Measurements from ENCODE around the gene DSN1.

Gene DSN1

DNA sequence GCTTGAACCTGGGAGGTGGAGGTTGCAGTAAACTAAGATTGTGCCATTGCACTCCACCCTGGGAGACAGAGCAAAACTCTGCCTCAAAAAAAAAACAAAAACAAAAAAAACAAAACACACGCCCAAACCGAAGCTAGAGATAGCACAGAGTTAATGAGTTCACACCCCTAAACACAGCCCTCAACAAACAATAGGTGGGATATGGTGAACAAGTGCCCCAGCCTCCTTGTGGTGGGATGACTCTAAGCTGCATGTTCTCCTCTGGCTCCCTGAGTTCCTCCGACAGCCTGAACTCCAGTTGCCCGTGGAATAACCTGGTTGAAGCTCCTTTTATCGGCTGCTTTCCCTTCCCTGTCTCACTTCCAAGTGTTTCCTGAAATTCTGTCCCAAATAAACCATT, 22.1 kb upstream of the DSN1 start:
- DNase-seq (ENCODE audit: low spot score) = no peak

DNA sequence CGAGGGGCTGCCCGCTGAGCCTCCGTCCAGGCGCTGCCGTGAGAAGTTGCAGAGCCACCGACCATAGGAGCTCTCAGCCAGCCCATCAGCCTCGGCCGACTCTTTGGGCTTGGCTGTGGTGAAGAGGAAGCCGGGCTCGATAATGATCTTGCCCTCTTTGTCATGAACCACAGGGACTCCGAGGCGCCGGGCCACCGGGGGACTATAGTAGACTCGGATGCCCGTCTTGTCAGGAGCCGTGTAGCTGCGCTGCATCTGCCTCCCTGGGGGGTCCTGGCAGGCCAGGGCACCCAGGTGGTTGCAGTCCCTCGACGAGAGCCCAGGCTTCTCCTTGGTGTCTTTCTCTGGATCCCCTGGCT, 20.5 kb upstream of the DSN1 start:
- no peak for DNase-seq (ENCODE audit: low spot score)

DNA sequence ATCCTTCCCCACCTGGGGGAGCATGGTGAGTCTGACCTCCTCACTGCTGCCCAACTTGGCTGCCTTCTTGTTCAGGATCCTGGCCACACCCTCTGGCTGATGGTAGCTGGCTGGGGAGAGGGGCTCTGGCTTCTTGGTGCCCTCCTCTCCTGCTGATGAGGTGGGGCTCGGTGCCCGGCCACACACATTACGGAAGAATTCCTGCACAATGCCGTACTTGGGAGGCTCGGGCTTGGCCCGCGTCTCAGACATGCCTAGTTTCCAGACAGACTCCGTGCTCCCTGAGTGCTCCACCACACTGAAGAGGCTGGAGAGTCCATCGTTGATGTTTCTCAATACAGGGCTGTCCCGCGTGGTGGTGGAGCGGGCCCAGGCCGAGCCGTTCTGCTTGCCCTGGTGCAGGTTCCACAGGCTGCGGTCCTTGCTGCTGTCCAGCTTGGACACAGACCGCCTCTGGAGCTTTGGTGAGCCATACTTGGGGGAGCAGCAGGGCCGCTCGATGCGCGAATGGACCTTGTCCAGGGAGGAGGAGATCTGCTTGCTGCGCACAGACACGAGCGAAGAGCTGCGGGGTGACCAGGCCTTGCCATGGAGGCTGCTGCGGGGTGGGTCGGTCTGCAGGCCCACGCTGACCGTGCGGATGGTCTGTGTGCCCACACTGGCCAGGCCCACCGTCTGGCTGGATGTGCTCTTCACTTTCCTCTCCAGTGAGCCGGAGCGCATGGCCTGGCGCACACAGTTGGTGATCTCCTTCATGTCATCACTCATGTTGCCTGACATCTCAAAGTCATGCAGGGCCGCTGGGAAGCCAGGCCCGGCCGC, 19.9 kb upstream of the DSN1 start:
- DNase-seq (ENCODE audit: low spot score) = no peak

DNA sequence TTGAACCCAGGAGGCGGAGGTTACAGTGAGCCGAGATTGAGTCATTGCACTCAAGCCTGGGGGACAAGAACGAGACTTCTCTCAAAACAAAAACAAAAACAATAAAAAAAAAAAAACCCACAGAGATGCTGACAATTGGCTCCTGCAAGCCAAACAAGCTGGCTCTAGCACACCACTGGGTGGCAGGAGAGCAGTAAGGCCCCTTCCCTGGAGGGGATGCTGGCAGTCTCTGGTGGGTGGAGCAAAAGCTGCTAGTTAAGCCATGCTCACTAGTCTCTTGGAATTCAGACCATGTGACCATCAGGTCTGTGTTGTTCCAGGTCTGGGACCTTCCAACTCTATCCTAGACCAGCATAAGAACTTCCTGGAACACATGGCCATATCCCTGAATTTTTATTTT, 18.9 kb upstream of the DSN1 start:
- peak; percentile 75 for DNase-seq (ENCODE audit: low spot score)

DNA sequence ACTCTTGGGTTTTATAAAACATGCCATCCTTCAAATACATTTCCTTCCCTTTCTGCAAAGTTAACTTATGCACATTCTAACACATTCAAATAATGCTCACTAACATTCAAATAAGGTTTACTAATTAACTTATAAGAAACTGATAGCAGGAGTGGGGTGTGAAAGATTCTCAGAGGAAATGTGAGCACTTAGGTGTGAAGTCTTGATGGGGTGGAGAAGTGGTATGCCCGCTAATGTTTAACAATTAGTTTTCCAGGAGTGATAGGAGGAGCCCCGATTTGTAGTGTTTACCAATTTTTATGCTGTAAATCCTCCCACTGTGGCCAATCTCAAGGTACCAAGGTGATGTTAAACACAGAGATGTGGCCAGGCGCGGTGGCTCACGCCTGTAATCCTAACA, 18.3 kb upstream of the DSN1 start:
- no peak for DNase-seq (ENCODE audit: low spot score)

DNA sequence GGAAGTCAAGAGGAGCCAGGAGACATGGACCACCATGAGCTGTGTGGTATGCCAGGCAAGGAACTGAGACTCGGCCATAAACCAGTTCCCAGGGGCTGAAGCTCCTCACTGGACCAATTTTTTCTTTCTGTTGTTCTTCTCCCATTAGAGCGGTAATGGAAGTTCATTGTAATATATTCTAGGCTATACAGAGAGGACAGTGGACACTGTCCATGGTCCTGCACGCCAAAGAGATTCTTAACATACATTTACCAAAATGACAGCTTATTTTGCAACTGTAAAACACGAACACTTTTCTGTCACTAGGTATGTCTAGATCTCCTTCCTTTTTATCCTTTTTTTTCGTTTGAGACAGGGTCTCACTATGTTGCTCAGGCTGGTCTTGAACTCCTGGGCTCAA, 13.1 kb upstream of the DSN1 start:
- DNase-seq (ENCODE audit: low spot score) = no peak

DNA sequence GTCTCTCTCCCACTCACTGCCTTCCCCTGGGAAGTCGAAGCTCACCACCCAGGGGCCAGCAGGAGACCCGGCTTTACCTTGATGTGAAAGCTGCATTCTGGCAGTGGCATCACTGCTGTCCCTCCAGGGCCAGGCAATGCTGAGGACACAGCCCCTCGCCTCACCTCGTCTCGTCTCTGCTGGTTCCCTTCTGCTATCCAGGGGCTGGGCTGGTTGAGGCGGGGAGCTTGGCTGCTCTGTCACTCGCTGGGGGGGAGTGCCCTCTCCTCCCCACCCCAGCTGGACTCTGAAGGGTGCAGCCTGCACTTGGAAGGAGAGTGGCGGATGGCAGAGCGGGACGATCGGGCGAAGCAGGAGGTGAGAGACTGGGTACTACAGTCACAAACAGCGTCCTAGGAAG, 12.7 kb upstream of the DSN1 start:
- no peak for DNase-seq (ENCODE audit: low spot score)

DNA sequence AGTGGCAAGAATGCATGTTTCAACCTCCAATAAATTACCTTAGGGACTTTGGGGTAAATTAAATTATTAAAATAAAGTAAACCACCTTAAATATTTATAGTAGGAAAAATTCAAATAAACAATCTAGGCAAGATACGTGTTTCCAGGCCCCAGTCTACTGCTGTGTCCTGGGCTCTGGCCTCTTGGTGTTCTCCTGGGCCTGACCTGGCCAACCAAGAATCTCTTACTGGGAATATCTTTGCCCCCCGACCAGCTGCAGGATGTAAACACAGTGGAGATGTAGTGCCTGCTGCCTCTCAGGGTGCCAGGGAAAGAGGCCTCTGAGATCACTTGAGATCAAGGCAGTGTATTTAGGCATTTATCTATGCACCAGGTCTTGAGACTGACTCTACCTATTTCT, 11.7 kb upstream of the DSN1 start:
- no peak for DNase-seq (ENCODE audit: low spot score)

DNA sequence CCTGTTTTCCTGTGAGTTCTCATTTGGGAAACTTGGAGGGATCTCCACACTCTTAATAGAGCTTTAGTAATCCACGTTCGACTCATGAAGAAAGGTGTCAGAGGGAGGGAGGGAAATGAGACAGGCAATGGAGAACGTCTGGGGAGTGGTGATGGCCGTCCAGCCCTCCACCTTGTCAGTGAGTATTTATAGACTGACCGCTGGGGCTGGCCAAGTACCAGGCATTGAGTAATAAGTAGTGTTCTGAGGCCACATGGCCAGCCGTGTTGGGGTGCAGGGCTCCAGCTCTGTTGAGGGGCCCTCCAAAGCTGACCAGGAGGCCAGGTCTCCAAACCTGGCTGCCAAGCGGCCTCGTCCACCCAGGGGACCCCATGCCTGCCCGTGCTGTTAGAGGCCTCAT, 11.3 kb upstream of the DSN1 start:
- no peak for DNase-seq (ENCODE audit: low spot score)

DNA sequence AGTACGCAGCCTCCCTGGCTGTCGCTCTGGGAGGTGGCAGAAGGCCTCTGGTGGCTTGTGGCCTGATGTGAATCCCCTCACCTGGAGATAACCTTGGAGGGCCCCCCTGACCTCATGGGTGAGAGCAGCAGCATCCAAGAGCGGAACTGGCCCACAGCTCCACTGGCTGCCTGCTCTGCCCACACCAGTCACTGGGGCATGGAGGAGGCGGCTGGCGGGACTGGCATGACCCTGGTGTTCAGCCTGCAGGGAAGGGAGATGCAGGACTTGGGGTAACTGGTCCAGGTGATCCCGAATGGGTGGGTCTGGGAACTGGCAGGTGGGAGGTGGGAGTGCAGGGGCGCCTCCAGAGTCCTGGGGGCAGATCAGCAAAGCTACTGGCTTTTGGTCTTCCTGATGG, 10.6 kb upstream of the DSN1 start:
- DNase-seq (ENCODE audit: low spot score) = no peak

DNA sequence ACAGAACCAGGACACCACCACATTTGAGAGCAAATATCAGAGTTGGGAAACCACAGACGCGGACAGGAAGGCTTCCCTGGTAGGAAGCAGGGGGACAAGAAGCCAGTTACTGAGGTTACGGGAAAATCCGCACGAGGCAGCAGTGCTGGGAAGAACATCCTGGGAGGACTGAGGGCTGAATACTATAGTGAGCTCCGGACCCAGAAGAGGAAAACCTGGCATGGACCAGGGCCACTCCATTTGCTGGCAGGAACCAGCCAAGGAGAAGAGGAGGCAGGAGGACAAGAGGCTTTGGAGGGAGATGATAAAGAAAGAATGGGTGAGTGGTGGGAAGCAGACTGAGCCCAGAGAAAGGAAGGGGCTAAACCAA, 6.1 kb upstream of the DSN1 start:
- no peak for DNase-seq (ENCODE audit: low spot score)

DNA sequence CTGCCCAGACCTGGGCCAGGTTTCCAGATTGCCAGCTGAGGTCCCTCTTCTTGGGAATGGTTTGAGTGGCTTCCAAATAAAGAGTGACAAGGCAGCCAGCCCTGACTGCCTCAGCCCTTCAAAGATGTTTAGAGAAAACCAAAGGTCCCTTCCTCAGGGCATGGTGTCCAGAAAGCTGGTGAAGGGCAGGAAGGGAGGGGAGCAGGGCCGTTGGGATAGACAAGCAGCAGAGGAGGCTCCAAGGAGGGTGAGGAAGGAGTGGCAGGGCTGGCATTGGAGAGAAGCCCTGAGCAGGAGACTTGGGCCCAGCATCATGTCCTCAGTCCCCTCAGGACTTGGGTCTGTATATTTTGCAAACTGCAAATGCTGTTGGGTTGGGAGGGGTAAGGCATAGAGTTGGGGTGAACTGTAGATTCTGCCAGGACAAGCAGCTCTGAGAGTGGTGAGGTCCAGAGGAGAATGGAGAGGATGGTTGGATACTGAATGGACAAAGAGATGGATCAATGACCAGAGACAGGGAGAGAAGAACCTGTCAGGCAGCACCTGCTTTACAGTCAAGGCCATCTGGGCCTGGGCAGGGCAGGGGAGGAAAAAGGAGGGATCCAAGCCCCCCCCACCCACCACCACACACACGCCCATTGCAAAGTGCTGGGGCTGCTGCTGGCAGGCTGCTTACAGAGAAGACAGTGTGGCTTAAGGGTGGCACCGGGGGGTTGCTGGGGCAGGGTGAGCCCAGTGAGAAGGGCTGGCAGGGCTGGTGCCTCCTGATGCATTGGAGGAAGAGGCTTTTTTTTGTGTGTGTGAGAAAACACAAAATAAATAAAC, 5.5 kb upstream of the DSN1 start:
- DNase-seq (ENCODE audit: low spot score) = no peak

DNA sequence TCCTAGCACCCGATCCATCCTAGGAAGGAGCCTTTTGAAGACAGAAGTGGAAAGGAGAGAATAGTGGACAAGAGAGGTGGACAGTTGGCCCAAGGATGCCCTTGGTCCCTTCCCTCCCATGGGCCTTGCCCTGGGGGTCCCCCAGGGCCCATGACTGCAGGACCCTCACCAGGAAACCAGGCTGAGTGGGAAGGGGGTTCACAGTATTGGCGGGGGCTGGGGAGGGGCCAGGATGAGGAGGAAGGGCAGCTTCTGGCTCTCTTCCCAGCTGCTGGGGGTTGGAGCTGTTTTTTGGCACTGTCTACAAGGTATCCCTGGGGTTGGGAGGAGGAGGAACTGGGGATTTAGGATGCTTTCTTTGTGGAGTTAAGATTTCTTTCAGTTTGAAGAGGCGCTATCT, 4.0 kb upstream of the DSN1 start:
- no peak for DNase-seq (ENCODE audit: low spot score)

DNA sequence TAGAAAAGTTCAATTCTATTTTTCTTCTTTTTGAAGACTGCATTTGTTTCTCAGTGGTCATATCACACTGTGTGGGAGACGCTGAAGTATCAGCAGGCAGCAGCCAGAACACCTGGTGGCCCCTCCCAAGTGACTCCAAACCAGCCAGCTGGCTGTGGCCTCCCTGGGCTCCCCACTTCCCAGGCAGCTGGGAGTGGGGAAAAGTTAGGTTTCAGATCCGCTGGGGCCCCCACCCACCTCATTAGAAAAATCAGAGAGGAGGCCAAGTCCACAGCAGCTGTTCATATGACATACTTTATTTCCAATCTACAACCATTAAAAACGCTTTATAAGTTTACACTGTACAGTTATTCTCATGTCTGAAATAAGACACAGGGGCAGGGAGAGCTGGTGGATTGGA, 3.6 kb upstream of the DSN1 start:
- no peak for DNase-seq (ENCODE audit: low spot score)

DNA sequence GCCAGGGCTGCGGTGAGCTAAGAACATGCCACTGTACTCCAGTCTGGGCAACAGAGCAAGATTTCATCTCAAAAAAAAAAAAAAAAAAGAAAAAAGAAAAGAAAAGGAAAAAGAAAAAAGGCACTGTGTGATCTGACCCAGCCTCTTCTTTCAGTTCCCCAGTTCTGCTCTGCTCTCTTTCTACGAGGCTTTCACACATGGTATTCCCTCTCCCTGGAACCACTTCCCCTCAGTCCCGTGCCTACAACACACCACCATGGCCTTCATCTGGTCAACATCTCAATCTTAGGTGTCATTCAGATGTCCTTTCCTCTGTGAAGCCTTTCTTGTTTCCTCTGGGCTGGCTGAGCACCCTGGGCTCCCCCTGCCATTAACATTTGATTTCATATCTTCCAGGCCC, 2.3 kb upstream of the DSN1 start:
- DNase-seq (ENCODE audit: low spot score) = no peak

DNA sequence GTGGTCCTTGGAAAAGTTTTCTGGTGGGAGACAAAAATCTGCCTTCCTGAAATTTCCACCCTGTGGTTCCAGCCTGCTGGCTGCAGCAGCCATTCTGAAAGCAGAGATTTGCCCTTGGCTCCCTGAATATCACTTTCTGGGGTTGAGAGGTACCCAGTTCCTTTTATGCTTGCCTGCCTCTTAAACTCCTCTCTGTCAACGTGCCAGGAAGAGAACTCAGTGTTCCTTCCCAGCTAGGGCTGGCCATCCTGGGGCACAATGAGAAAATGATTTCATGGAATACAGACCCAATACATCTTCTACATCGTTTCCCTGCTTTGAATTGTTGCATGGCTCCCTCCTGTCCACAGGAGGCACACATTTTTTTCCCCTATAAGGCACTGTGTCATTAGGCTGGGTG, 1.6 kb upstream of the DSN1 start:
- DNase-seq (ENCODE audit: low spot score) = no peak

DNA sequence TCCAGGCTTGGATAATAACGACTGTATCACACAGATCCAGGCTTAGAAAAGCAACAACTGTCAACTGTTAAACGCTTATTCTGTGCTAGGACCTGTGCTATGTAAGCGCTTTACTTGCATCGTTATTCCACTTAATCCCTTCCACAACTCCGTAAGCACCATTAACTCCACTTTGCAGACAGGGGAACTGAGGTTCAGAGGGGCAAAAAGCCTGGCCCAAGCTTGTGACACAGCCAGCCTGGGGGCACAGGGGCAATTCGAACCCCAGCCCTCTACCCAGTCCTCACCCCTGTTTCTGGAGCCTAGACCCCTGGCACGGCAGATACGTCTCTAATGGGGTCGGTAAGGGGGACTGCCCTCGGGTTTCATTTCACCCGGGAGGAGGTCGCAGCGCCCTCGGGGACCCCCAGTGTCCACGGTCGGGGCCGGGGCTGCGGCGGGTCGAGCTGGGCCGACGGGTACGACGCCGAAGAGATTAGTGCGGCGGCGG, 411 bp downstream of the DSN1 start:
- DNase-seq (ENCODE audit: low spot score) = no peak

DNA sequence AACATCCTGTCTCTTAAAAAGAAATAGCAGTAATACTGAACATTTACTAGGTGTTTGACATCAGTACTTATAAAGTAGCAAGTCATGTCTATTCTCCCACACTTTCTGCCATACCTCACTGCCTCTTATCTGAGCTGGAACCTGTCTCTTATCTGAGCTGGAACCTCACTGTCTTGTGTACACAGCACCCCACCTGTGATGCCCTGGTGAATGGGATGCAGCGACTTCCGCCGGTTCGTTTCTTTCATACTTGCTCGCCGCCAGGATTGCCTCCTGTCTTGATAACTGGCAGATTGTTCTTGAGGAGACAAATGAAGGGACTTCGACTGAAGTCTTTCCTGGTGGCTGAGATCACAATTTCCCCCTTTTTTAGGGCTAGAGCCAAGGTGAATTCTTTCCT, 2.9 kb downstream of the DSN1 start:
- DNase-seq (ENCODE audit: low spot score) = no peak

DNA sequence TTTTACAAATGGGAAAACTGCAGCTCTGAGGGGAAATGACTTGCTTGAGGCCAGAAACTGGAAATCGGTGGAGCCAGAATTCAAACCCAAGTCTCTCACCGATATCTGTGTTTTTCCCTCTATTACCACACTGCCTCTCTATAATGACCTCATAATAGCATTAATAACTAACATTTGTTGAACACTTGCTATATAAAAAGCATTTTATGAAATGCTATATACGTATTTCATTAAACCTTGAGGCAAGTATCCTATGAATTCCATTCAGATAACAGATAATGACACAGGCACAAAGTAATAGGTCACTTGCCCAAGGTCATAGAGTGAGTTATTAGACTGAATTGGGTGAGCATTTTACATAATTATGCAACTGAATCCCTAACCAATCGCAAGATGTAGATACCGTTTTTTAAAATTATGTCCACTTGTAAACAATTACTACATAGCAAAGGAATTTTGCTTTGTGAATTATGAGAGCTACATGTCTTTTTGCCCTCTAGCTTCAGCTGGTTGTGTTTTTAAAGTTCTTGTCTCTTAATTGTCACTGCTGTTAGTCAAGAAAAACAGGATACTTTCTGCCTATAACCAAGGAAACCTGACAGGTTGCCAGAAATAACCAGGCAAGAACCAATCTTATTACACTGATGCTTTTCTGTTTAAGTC, 4.7 kb downstream of the DSN1 start:
- DNase-seq (ENCODE audit: low spot score) = no peak

DNA sequence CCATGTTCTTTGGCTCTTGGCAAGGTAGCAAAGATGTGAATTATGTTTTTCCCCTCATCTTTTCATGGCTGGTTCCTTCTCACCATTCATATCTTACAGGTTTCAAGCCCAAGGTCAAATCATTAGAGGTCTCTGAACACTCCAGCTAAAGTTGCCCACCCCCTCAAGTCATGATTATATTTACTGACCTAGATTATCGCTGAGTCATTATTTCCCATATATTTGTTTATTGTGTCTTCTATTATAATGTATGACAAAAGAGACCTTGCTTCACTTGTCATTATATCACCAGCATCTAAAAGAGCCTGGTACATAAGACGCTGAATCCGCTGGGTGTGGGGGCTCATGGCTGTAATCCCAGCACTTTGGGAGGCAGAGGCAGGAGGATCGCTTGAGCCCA, 12.4 kb downstream of the DSN1 start:
- DNase-seq (ENCODE audit: low spot score) = no peak

DNA sequence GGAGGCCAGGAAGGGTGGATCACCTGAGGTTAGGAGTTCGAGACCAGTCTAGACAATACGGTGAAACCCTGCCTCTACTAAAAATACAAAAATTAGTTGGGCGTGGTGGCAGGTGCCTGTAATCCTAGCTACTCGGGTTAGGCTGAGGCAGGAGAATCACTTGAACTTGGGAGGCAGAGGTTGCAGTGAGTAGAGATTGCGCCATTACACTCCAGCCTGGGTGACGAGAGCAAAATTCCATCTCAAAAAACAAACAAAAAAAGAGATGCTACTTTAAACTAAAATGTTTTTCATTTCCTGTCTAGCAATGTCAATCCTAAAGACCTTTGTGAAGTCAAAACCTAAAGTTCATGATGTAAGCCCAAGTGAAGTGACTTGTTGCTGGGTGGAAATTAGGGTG, 12.9 kb downstream of the DSN1 start:
- DNase-seq (ENCODE audit: low spot score) = no peak

DNA sequence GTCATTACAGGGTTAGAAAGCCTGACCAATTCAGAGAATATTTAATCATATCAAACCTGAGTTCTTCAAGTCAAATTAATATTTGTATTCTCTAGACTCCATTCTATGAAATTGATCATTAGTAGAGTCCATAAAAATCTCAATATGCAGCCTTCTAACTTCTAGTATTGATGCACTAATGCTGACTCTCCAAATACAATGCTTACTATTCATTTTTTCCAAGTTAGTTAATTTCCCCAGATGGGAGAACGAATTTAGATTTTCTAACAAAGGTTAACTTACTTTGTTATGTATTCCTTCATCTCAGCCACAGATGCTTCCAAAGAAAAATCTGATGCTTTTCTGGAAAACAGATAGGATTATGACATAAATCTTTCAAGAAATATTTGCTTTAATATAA, 15.3 kb downstream of the DSN1 start:
- no peak for DNase-seq (ENCODE audit: low spot score)

DNA sequence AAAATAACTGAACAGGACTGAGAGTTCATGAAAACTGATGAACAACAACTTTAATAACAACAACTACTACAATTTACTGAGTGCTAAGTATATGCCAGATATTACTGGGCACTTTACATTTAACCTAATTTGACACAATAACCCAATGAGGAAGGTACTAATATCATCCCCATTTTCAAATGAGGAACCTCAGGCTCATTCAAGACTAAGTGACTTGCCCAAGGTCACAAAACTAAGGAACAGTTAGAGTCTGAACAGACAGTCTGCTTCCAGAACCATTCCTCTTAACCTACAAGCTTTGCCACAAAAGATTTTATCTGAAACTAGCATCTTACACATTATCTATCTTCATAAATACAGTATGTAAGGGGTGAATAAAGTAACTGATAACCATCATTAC, 17.1 kb downstream of the DSN1 start:
- no peak for DNase-seq (ENCODE audit: low spot score)

Measured in HuH-7 (cell line).